GM18951 (cell line): ENCODE results near the gene ZNF189.
A peak's percentile ranks its signal among the peaks of the same experiment; 100 is the strongest.

Experiments used
- POLR2A ChIP-seq: IDR thresholded peaks from 4 replicates; pipeline ENCODE4 v1.6.1; 2011; ENCODE audit warnings: mild to moderate bottlenecking; ENCODE audit not compliant: insufficient read length, insufficient read depth; ENCODE audit errors: extremely low read depth
- in situ Hi-C: fragments of 300-500 bp; cut with MboI; formaldehyde crosslinking; loops from one replicate; pipeline ENCODE4 v1.12.0; 2022; ENCODE audit warnings: low sequenced_read_pairs, mixed read lengths, inconsistent platforms; ENCODE audit not compliant: unreplicated experiment

Gene ZNF189

DNA sequence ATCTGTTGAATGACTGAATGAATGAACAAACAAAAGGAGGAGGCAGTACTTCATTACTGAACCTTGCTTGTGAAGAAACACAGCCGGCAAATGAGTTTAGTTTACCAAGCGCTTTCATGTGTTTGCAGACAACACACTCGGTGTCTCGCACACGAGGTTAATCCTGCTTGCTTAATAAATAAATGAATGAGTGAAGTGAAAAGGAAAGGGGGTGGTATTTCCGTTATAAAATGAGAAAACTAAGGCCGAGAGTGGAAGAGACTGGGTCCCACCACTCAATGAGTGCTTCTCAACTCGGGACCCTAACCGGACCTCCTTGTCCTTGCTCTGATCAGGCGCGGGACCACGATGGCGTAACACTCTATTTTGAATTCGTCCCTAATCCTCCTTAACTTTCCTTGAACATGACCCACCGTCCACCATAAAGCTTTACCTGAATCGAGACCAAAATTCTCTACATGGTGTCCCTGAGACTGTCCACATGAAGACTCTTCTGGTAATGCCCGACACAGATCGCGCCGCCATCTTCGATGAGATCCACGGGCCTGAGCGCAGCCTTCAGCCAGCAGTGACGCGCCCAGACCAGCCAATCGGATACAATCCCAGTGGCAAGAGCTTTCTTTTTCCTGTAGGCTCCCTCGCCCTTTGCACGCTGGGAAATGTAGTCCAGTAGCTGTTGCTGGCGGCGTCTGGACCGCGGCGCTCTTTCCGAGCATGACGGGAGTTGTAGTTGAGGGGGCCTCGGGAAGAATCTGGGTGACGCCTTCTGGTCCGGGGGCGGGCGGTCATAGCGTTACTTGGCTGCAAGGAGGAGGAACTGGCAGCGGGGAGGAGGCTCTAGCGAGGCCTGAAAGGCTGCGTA, at the start of gene ZNF189, which contains the start of gene MRPL50:
Gene ZNF189, plus strand, starts transcription at position 784 of the 862 bp plus-strand sequence. CDS start 306 bp downstream, outside the sequence.
Gene MRPL50, minus strand, starts transcription at position 551 of the 862 bp plus-strand sequence. Its CDS starts 26 bp downstream, at position 525.
- peak; percentile 87 for TF ChIP-seq POLR2A
- in situ Hi-C loops: no loop called here

DNA sequence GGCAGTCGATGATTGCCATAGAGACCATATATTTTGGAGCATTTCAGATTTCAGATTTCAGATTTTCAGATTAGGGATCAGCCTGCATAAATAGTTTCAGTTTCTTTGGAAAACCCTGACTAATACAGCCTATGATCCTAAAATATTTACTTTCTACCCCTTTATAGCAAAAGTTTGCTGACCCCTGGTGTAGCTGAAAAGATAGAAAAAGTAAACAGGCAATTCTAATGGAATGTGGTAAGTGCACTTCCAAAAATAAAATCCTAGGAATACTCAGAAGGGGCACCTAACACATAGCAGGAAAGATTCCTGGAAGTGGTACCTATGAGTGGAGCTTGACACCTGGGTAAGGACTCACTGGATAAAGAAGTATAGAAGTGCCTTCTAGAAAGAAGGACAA, 48.4 kb upstream of the ZNF189 start:
- in situ Hi-C loops: no loop called here
- no peak for TF ChIP-seq POLR2A

DNA sequence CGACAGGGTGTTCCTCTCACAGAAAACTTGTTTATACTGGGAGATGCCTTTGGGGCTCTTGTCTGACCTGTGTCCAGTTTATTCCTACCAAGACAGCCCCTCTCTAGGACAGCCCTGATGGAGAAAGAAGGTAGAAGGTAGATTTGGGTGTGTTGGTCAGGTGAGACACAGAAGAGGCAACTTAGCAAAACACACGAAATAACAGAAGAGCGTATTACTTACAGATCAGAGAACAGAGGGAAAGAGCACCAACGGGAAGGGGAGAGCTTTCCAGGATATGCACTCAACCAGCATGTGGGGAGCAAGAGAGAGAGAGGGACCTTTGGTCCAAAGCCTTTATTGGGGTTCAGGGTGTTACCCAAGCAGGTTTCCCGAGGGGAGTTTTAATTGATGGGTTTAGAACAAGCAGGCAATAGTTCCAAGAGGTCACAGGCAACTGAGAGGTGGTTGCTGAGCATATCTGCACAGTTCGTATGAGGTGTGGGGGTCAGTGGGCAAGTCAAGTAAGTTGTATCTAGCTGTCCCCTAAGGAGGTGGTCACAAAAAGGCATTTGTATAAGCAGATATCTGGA, 45.7 kb upstream of the ZNF189 start:
- in situ Hi-C loops: no loop called here
- TF ChIP-seq POLR2A: no peak

- in situ Hi-C loops: no loop called here
These were observed 45.0 kb upstream of the ZNF189 start for GRCh38 chr9:101353683-101354082.

DNA sequence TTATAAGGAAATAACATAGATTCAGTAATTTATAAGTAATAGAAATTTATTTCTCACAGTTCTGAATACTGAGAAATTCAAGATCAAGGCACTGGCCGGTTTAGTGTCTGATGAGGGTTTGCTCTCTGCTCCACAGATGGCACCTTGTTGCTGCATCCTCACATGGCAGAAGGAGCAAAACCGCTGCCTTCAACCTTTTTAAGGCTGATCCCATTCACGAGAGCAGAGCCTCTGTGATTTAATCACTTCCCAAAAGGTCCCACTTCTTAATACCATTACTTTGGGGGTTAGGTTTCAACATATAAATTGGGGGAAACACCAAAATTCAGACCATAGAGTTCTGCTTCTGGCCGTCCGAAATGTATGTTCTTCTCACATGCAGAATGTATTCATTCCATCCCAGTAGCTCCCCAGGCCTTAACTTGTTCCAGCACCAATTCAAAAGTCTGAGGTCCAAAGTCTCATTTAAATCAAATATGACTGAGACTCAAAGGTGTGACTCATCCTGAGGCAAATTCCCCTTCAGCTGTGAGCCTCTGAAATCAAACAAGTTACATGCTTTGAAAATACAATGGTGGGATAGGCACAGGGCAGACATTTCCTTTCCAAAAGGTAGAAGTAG, 44.4 kb upstream of the ZNF189 start:
- TF ChIP-seq POLR2A: no peak
- in situ Hi-C loops: no loop called here

More at GRCh38 chr9:101353683-101354082, 45.0 kb upstream of the ZNF189 start:
- no peak for TF ChIP-seq POLR2A

DNA sequence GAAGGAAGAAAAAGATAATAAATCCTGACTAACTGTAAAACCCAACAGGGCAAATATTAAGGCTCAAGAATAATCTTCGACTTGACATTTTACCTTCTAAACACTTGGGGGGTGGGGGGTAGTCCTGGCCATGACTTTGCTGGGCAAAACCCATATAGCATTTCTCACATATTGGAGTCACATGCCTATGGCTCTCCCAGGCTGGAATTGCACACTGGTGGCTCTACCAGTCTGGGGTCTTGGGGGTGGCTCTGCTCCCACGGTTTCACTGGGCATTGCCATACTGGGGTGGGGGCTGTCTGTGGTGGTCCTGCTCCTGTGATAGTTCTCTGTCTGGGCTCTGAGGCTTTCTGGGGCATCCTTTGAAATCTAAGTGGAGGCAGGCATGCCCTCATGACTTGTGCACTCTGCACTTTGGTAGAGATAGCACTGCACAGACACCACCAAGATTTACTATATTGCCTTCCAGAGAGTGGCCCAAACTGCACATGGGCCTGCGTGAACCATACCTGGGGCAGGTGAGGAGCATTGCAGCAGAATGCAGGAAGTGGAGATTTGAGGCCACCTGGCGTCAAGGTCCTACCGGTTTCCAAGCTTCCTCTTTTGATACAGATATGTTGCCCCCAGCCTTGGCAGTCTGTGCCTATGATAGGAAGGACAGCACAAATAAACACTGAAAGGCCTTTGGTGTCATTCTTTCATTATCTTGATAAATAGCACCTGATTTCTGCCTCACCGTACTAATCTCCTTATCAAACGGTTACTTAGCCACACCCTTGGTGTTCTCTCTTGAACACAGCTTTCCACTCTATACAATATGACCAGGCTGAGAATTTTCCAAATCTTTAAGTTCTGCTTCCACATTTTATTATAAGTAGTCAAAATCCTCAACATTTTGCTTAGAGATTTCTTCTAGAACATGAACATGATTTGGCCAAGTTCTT, 43.6 kb upstream of the ZNF189 start:
- TF ChIP-seq POLR2A: no peak
- in situ Hi-C loops: no loop called here

- in situ Hi-C loops: no loop called here
- TF ChIP-seq POLR2A: no peak
These were observed 42.0 kb upstream of the ZNF189 start for GRCh38 chr9:101356619-101357018.

DNA sequence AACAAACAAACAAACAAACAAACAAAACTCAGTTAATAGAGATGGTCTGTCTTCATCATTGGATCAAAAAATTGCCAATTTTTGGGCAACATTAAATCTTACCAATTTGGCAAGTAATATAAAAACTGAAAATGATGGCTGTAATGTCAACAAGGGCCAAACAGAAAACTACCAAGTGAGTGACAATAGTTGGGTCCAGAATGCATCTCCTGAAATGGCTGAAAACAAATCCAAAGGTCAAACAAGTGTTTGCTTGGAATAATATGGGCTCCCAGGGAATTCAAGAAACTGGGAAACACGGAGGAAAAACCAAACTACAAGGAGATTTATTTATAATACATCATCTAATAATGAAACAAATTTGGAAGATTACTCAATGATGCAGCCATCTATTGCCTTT, 39.0 kb upstream of the ZNF189 start:
- TF ChIP-seq POLR2A: no peak
- in situ Hi-C loops: no loop called here

DNA sequence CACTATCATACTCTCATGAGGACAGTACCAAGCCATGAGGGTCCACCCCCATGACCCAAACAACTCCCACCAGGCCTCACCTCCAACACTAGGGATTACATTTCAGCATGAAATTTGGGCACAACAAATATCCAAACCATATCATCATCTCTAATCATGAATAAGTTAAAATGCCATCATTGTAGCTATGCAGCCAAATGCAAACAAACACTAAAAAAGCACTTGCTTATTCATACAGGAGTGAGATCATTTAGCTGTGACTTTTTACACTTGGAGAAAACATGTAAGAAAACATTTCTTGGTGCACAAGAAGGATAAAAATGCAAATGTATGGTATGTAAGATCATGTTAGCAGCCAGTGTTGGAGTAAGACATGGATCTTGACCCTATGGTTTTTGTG, 38.0 kb upstream of the ZNF189 start:
- in situ Hi-C loops: no loop called here

DNA sequence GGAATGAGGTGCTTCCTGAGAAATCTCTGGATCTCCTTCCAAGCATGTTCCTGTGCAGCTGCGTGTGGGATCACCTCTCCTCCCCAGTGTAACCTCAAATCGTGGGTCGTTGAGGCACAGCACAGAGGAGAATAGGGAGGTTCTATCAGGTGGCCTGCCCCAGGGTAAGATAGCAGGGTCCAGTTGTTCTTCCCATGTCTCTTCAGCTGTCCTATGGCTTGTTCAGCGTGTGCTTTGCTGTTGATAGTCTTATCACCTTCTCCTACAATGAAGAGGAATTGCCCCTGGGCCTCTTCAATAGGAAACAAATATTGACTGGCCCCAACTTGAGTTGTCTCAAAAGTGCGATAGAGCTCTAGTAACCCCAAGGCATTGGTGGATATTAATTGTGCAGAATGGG, 36.2 kb upstream of the ZNF189 start:
- TF ChIP-seq POLR2A: no peak
- in situ Hi-C loops: no loop called here

More for the DNA sequence above, 38.0 kb upstream of the ZNF189 start:
- no peak for TF ChIP-seq POLR2A

- no peak for TF ChIP-seq POLR2A
These were observed 33.5 kb upstream of the ZNF189 start for GRCh38 chr9:101365181-101365580.

DNA sequence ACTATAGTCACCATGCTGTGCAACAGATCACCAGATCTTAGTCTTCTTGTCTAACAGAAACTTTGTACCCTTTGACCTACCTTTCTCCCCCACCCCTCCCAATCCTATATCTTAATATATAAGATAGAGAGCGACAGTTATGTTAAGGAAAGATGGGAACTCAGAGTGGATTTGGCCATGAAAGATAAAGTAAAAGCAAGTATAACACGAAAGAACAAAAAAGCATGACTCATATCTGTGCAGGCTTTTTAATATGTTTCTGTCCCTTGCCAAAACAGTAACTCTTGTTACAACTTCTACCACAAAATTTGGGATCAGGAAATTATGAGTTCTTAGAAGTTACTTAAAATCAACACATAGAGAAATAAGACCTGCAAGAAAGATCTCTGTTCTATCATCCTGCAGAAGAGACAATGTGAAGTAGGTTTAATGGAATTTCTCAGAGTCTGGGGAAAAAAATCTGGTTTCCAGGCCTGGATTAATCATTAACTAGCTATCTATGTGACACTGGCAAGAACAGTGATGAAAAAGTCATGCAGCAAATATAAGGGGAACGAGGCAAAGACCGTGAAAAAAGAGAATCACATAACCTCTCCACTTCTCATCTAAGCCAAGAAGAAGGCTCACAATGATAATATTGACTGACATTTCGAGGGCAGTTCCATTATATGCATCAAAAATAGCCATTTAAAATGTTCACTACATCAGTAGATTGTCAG, 32.5 kb upstream of the ZNF189 start:
- in situ Hi-C loops: no loop called here
- TF ChIP-seq POLR2A: no peak

More at GRCh38 chr9:101365181-101365580, 33.5 kb upstream of the ZNF189 start:
- in situ Hi-C loops: no loop called here

DNA sequence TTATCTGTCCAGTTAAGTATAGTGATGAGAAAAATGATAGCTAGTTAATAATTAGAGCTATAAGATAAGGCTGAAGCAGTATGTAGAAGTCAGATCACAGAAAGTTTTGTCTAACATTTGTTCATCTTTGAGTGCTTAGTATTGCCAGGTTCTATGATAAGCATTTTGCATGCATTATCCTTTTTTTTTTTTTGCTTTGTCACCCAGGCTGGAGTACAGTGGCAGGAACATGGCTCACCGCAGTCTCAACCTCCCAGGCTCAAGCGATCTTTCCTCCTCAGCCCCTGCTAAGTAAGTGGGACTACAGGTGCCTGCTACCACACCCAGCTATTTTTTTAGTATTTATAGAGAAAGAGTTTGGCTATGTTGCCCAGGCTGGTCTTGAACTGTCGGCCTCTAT, 31.3 kb upstream of the ZNF189 start:
- TF ChIP-seq POLR2A: no peak
- in situ Hi-C loops: no loop called here
